ENCODE results near the gene DNPH1.

Gene DNPH1

DNA sequence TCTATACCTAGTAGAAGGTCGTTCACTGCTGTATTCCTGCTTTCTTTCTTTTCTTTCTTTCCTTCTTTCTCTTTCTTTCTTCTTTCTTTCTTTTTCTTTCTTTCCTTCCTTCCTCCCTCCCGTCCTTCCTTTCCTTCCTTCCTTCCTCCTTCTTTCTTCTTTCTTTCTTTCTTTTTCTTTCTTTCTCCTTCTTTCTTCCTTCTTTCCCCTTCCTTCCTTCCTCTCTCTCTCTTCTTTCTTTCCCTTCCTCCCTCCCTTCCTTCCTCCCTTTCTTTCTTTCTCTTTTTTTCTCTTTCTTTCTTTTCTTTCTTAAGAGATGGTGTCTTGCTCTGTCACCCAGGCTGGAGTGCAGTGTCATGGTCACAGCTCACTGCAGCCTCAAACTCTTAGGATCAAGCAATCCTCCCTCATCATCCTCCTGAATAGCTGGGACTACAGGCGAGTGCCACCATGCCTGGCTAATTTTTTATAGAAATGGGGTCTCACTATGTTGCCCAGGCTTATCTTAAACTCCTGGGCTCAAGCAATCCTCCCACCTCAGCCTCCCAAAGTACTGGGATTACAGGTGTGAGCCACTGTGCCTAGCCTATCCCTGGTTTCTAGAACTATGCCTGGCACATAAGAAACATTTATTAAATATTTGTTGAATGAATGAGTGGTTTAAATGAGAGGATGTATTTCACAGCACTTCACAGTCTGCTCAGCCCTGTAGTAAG is 2.6 kb upstream of the DNPH1 start (continued):
- TF ChIP-seq, protein P1, sequence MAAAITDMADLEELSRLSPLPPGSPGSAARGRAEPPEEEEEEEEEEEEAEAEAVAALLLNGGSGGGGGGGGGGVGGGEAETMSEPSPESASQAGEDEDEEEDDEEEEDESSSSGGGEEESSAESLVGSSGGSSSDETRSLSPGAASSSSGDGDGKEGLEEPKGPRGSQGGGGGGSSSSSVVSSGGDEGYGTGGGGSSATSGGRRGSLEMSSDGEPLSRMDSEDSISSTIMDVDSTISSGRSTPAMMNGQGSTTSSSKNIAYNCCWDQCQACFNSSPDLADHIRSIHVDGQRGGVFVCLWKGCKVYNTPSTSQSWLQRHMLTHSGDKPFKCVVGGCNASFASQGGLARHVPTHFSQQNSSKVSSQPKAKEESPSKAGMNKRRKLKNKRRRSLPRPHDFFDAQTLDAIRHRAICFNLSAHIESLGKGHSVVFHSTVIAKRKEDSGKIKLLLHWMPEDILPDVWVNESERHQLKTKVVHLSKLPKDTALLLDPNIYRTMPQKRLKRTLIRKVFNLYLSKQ (tag by site-specific recombination; IDR thresholded peaks at IDR 0.05; ENCODE audit: borderline replicate concordance): 0 out of 2 replicates have a peak, but pooled peaks have one; percentile 23
- no peak for TF ChIP-seq KLF8 (tag by site-specific recombination; IDR thresholded peaks at IDR 0.05)
- TF ChIP-seq ZBTB7A (tag by site-specific recombination; IDR thresholded peaks at IDR 0.05; ENCODE audit: low read depth): no peak
- TF ChIP-seq, protein P2, sequence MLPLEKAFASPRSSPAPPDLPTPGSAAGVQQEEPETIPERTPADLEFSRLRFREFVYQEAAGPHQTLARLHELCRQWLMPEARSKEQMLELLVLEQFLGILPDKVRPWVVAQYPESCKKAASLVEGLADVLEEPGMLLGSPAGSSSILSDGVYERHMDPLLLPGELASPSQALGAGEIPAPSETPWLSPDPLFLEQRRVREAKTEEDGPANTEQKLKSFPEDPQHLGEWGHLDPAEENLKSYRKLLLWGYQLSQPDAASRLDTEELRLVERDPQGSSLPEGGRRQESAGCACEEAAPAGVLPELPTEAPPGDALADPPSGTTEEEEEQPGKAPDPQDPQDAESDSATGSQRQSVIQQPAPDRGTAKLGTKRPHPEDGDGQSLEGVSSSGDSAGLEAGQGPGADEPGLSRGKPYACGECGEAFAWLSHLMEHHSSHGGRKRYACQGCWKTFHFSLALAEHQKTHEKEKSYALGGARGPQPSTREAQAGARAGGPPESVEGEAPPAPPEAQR (tag by site-specific recombination; IDR thresholded peaks at IDR 0.05): no peak

DNA sequence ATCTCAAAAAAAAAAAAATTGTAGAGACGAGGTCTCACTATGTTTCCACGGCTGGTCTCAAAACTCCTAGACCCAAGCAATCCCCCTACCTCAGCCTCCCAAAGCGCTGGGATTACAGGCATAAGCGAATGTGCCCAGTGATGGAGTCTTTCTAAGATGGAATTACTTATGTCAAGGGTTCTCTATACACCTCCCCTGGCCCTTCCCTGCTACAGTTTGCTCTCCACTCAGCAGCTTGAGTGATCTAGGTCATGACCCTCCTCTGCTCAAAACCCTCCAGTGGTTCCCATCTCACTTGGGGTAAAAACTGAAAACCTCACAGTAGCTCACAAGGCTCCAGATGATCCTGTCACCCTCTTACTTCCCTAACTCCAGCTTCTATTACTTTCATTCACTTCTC is 1.8 kb upstream of the DNPH1 start:
- TF ChIP-seq, protein P3, sequence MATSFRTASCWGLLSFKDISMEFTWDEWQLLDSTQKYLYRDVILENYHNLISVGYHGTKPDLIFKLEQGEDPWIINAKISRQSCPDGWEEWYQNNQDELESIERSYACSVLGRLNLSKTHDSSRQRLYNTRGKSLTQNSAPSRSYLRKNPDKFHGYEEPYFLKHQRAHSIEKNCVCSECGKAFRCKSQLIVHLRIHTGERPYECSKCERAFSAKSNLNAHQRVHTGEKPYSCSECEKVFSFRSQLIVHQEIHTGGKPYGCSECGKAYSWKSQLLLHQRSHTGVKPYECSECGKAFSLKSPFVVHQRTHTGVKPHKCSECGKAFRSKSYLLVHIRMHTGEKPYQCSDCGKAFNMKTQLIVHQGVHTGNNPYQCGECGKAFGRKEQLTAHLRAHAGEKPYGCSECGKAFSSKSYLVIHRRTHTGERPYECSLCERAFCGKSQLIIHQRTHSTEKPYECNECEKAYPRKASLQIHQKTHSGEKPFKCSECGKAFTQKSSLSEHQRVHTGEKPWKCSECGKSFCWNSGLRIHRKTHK (tag by site-specific recombination; IDR thresholded peaks at IDR 0.05): no peak
- TF ChIP-seq, protein P4, sequence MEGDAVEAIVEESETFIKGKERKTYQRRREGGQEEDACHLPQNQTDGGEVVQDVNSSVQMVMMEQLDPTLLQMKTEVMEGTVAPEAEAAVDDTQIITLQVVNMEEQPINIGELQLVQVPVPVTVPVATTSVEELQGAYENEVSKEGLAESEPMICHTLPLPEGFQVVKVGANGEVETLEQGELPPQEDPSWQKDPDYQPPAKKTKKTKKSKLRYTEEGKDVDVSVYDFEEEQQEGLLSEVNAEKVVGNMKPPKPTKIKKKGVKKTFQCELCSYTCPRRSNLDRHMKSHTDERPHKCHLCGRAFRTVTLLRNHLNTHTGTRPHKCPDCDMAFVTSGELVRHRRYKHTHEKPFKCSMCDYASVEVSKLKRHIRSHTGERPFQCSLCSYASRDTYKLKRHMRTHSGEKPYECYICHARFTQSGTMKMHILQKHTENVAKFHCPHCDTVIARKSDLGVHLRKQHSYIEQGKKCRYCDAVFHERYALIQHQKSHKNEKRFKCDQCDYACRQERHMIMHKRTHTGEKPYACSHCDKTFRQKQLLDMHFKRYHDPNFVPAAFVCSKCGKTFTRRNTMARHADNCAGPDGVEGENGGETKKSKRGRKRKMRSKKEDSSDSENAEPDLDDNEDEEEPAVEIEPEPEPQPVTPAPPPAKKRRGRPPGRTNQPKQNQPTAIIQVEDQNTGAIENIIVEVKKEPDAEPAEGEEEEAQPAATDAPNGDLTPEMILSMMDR (tag by site-specific recombination; IDR thresholded peaks at IDR 0.05): no peak
- TF ChIP-seq, protein P5, sequence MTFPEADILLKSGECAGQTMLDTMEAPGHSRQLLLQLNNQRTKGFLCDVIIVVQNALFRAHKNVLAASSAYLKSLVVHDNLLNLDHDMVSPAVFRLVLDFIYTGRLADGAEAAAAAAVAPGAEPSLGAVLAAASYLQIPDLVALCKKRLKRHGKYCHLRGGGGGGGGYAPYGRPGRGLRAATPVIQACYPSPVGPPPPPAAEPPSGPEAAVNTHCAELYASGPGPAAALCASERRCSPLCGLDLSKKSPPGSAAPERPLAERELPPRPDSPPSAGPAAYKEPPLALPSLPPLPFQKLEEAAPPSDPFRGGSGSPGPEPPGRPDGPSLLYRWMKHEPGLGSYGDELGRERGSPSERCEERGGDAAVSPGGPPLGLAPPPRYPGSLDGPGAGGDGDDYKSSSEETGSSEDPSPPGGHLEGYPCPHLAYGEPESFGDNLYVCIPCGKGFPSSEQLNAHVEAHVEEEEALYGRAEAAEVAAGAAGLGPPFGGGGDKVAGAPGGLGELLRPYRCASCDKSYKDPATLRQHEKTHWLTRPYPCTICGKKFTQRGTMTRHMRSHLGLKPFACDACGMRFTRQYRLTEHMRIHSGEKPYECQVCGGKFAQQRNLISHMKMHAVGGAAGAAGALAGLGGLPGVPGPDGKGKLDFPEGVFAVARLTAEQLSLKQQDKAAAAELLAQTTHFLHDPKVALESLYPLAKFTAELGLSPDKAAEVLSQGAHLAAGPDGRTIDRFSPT (tag by site-specific recombination; IDR thresholded peaks at IDR 0.05): no peak
- TF ChIP-seq ZNF248 (tag by site-specific recombination; IDR thresholded peaks at IDR 0.05) (no peak), ZNF423 (tag by site-specific recombination; IDR thresholded peaks at IDR 0.05) (no peak), ZNF677 (tag by site-specific recombination; IDR thresholded peaks at IDR 0.05) (no peak), ZNF776 (tag by site-specific recombination; IDR thresholded peaks at IDR 0.05; ENCODE audit: borderline replicate concordance) (no peak), GFI1B (tag by site-specific recombination; IDR thresholded peaks at IDR 0.05) (no peak), ZBTB1 (tag by site-specific recombination; IDR thresholded peaks at IDR 0.05) (no peak), ZNF585B (tag by site-specific recombination; IDR thresholded peaks at IDR 0.05) (no peak)
- TF ChIP-seq, protein P6, sequence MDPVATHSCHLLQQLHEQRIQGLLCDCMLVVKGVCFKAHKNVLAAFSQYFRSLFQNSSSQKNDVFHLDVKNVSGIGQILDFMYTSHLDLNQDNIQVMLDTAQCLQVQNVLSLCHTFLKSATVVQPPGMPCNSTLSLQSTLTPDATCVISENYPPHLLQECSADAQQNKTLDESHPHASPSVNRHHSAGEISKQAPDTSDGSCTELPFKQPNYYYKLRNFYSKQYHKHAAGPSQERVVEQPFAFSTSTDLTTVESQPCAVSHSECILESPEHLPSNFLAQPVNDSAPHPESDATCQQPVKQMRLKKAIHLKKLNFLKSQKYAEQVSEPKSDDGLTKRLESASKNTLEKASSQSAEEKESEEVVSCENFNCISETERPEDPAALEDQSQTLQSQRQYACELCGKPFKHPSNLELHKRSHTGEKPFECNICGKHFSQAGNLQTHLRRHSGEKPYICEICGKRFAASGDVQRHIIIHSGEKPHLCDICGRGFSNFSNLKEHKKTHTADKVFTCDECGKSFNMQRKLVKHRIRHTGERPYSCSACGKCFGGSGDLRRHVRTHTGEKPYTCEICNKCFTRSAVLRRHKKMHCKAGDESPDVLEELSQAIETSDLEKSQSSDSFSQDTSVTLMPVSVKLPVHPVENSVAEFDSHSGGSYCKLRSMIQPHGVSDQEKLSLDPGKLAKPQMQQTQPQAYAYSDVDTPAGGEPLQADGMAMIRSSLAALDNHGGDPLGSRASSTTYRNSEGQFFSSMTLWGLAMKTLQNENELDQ (tag by site-specific recombination; IDR thresholded peaks at IDR 0.05; ENCODE audit: low read depth): no peak
- TF ChIP-seq, protein P7, sequence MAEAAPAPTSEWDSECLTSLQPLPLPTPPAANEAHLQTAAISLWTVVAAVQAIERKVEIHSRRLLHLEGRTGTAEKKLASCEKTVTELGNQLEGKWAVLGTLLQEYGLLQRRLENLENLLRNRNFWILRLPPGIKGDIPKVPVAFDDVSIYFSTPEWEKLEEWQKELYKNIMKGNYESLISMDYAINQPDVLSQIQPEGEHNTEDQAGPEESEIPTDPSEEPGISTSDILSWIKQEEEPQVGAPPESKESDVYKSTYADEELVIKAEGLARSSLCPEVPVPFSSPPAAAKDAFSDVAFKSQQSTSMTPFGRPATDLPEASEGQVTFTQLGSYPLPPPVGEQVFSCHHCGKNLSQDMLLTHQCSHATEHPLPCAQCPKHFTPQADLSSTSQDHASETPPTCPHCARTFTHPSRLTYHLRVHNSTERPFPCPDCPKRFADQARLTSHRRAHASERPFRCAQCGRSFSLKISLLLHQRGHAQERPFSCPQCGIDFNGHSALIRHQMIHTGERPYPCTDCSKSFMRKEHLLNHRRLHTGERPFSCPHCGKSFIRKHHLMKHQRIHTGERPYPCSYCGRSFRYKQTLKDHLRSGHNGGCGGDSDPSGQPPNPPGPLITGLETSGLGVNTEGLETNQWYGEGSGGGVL (tag by site-specific recombination; IDR thresholded peaks at IDR 0.05): no peak
- peaks cover 4 to 6% of the 10 kb centered on the region in 2 experiments; a peak in 2 of 3 replicates for H3K36me3 ChIP-seq (ENCODE audit: control insufficient read depth in 2 of 2, insufficient read depth in 1 of 2, low read length in 2 of 2)
- H3K4me3 ChIP-seq (ENCODE audit: low read depth, low read length): no peak overlapping the region
- CTCF ChIA-PET: interaction anchor here (0.6 to 3.7 kb wide), 5 partner anchors 10 to 104 kb away, joined by 3 to 21 read pairs (median 17); no protein-coding TSS in a partner anchor
- no peak overlapping the region for H3K27ac ChIP-seq (ENCODE audit: extremely low read depth, low read depth, low read length)
- H3K9me3 ChIP-seq (ENCODE audit: control insufficient read depth, insufficient read depth, low read depth, low read length): no peaks in the 10 kb centered on the region
- no peaks in the 10 kb centered on the region; the same call in 1 of the 2 replicates for H3K4me1 ChIP-seq (ENCODE audit: control insufficient read depth, insufficient read depth, low read length)
- POLR2A ChIA-PET: interaction anchor here (0.7 kb wide), 1 partner anchor 14 kb away, joined by 5 read pairs; no protein-coding TSS in a partner anchor

Measured in HEK293 (cell line).